Upper lobe of left lung (tissue), 6 donors: ENCODE results near the gene DPP10. TPM values are rescaled to one million over a fixed set of nuclear protein-coding genes. Genes with fewer than 3 reads are reported as not detected.

Experiments
- ATAC-seq, 2 donors: fragments of 200-7000 bp; cut with Tn5 transposase; one replicate each; pipeline ENCODE4 v1.9.1; 2022; ENCODE audit warnings: mild to moderate bottlenecking in 2 of 2, moderate library complexity in 2 of 2; ENCODE audit not compliant: low FRiP score in 2 of 2
- DNase-seq, 2 donors: peaks; one replicate each; pipeline ENCODE4 v3.0.0-alpha.2; 2019 to 2020
- H3K27ac ChIP-seq, 4 donors: fragments of 200-600 bp; sonication (generic); one replicate each; pipeline ENCODE4 v1.5.1; 2016 to 2019
- H3K27me3 ChIP-seq, 4 donors: fragments of 200-600 bp; sonication (generic); one replicate each; pipeline ENCODE4 v1.5.1; 2017 to 2019
- H3K36me3 ChIP-seq, 4 donors: fragments of 200-600 bp; sonication (generic); one replicate each; pipeline ENCODE4 v1.5.1; 2016 to 2019
- H3K4me1 ChIP-seq, 4 donors: fragments of 200-600 bp; sonication (generic); one replicate each; pipeline ENCODE4 v1.5.1; 2018 to 2019
- H3K4me3 ChIP-seq, 4 donors: fragments of 200-600 bp; sonication (generic); one replicate each; pipeline ENCODE4 v1.5.1; 2017 to 2019; ENCODE audit warnings: mild to moderate bottlenecking in 2 of 4, moderate library complexity in 1 of 4
- H3K9me3 ChIP-seq, 4 donors: fragments of 200-600 bp; sonication (generic); one replicate each; pipeline ENCODE4 v1.5.1; 2018 to 2019
- EP300 ChIP-seq, 4 donors: sonication (generic); formaldehyde crosslinking; IDR thresholded peaks; one replicate each; pipeline ENCODE4 v1.5.1; 2017; ENCODE audit warnings: antibody characterized with exemption in 4 of 4, control low read depth in 2 of 4
- POLR2A ChIP-seq, 4 donors: fragments of 450-650 bp; IDR thresholded peaks; one replicate each; pipeline ENCODE4 v1.5.1; 2016 to 2017; ENCODE audit warnings: antibody characterized with exemption in 4 of 4, mild to moderate bottlenecking in 2 of 4
- POLR2AphosphoS5 ChIP-seq, 2 donors: sonication (generic); formaldehyde crosslinking; IDR thresholded peaks; one replicate each; pipeline ENCODE4 v1.5.1; 2017; ENCODE audit warnings: antibody characterized with exemption in 2 of 2
- WGBS, 2 donors: methylation state at CpG; one replicate each; pipeline ENCODE4 v1.1.5; 2017 to 2018; 5-methylcytosine and 5-hydroxymethylcytosine counted together
- total RNA-seq, 6 donors: library from RNA; depleted of rRNA in 4 of 6; stranded (reverse); fragments of >200 nt in 4 of 6; gene quantifications; one replicate each; pipeline versions ENCODE4 v1.1.0 to v1.2.1, GENCODE V29; 2016 to 2021
- TF ChIP-seq, protein P1 (sequence below), 6 experiments: fragments of 450-650 bp in 4 of 6; fragments of 200-600 bp in 2 of 6; sonication (generic) in 2 of 6; IDR thresholded peaks; one replicate each; pipeline ENCODE4 v1.5.1; 2016 to 2019; ENCODE audit warnings: antibody characterized with exemption in 6 of 6
- donor health status: DM: no; HTN: no; CAD: no; lungs with moderate emphysema.
- donor health status: DM: no; HTN: yes; CAD: no; lungs with severe emphysema.

The DPP10 gene
- total RNA-seq, 6 donors from 2014 or later, result 0.46 to 1.7 (median 0.77) TPM; not detected in 2

DNA sequence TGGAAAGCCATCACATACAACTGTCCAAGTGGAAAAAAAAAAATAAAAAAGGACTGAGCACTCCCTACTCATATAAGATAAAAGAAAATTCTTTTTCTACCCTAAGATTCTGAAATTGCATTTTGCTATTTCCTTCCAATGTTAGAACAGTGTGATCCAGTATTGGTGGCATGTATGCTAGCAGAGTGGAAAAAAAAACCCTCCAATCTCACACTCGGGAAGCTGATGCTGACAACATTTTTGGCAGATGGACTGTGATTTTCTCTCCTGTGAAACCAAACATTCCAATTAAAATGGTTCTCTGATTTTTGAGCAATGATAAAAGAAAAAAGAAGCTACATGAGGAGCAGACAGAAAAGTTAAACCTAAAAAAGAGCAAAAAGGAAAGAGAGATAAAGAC lies 419.8 kb downstream of the DPP10 start:
- no peak overlapping the region for H3K4me3 ChIP-seq
- WGBS, 2 donors, result 69 to 76% methylated on average over 1 of the region's 1 CpG
- H3K27ac ChIP-seq, result no peak overlapping the region
- H3K36me3 ChIP-seq, result no peaks in the 10 kb centered on the region
- H3K4me1 ChIP-seq, result no peaks in the 10 kb centered on the region
- no peaks in the 10 kb centered on the region for H3K27me3 ChIP-seq
- H3K9me3 ChIP-seq, result no peaks in the 10 kb centered on the region
- ATAC-seq (no peak), DNase-seq (no peak)
- TF ChIP-seq EP300 (IDR thresholded peaks at IDR 0.05) (no peak), POLR2AphosphoS5 (IDR thresholded peaks at IDR 0.05) (no peak), POLR2A (IDR thresholded peaks at IDR 0.05) (no peak)
- TF ChIP-seq, protein P1, sequence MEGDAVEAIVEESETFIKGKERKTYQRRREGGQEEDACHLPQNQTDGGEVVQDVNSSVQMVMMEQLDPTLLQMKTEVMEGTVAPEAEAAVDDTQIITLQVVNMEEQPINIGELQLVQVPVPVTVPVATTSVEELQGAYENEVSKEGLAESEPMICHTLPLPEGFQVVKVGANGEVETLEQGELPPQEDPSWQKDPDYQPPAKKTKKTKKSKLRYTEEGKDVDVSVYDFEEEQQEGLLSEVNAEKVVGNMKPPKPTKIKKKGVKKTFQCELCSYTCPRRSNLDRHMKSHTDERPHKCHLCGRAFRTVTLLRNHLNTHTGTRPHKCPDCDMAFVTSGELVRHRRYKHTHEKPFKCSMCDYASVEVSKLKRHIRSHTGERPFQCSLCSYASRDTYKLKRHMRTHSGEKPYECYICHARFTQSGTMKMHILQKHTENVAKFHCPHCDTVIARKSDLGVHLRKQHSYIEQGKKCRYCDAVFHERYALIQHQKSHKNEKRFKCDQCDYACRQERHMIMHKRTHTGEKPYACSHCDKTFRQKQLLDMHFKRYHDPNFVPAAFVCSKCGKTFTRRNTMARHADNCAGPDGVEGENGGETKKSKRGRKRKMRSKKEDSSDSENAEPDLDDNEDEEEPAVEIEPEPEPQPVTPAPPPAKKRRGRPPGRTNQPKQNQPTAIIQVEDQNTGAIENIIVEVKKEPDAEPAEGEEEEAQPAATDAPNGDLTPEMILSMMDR (IDR thresholded peaks at IDR 0.05), result no peak

DNA sequence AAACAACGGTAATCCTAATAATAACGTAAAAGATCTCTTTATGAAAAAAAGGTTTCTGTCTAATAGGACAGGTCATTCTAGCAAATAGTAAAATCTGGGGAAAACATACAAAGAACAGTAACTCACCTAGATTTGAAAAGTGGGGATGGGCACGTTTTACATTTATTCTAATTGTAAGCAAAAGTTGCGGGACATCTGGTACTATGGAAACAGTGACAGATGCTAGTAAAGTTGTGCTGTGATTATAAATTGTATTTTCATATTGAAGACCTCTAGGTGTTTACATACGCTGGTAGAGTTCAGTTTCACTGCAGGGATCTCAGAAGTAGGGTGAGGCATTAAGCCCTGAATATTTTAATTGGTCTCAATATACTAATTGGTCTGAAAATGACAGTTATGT lies 422.5 kb downstream of the DPP10 start:
- Histone ChIP-seq H3K27me3 (no peaks in the 10 kb centered on the region), H3K9me3 (no peaks in the 10 kb centered on the region), H3K36me3 (no peaks in the 10 kb centered on the region), H3K4me1 (no peaks in the 10 kb centered on the region), H3K27ac (no peak overlapping the region), H3K4me3 (no peak overlapping the region)
- 81 to 85% methylated on average over 5 of the region's 5 CpGs for WGBS, 2 donors
- TF ChIP-seq, protein P1 (IDR thresholded peaks at IDR 0.05), result no peak
- no peak for TF ChIP-seq EP300 (IDR thresholded peaks at IDR 0.05)
- TF ChIP-seq POLR2AphosphoS5 (IDR thresholded peaks at IDR 0.05), result no peak
- TF ChIP-seq POLR2A (IDR thresholded peaks at IDR 0.05), result no peak
- ATAC-seq (no peak), DNase-seq (no peak)

DNA sequence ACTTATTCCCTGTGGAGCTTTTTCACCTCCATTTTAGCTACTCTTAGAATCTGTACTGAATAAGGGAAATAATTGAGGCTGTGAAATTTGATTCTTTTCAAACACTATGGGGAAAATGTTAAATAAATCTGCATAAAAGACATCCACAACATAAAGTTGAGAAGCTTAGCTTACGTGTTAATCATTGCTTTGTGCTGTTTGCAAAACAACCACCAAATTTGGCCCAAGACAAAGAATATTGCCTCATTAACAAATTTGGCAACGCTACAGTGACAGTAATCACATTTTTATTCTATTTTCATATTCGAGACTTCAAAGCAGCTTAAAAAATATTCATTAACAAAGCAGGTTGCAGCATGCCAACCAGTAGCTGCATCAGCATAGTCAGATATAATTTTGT lies 437.6 kb downstream of the DPP10 start:
- Histone ChIP-seq H3K4me1 (no peaks in the 10 kb centered on the region), H3K27ac (no peak overlapping the region), H3K4me3 (no peak overlapping the region), H3K36me3 (no peaks in the 10 kb centered on the region), H3K27me3 (no peaks in the 10 kb centered on the region), H3K9me3 (no peaks in the 10 kb centered on the region)
- DNase-seq (no peak), ATAC-seq (no peak)
- no peak for TF ChIP-seq POLR2AphosphoS5 (IDR thresholded peaks at IDR 0.05)
- TF ChIP-seq, protein P1 (IDR thresholded peaks at IDR 0.05), result no peak
- TF ChIP-seq EP300 (IDR thresholded peaks at IDR 0.05), result no peak
- no peak for TF ChIP-seq POLR2A (IDR thresholded peaks at IDR 0.05)
- WGBS, 2 donors, result 58 to 69% methylated on average over 3 of the region's 3 CpGs

DNA sequence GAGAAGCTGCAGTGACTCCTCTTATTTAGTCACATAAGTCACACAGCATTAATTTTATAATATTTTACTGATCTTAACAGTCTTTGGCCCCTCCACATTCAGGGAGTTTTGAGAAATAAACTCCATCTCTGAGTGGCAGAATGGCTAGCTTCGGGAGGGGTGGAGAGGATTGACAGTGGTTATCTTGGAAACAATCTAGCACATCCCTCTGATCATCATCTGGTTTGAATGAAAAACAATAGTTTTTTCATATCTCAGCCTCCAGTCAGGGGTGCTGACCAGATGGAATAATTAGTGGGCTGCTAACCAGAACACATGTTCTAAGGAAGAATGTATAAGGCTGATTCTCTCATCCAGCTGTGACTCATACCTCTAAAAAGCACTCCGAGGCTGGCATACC lies 477.5 kb downstream of the DPP10 start:
- H3K9me3 ChIP-seq, result no peaks in the 10 kb centered on the region
- H3K27ac ChIP-seq, result no peak overlapping the region
- no peaks in the 10 kb centered on the region for H3K4me1 ChIP-seq
- ATAC-seq, result no peak
- TF ChIP-seq POLR2AphosphoS5 (IDR thresholded peaks at IDR 0.05) (no peak), POLR2A (IDR thresholded peaks at IDR 0.05) (no peak), EP300 (IDR thresholded peaks at IDR 0.05) (no peak)
- TF ChIP-seq, protein P1 (IDR thresholded peaks at IDR 0.05), result no peak
- H3K4me3 ChIP-seq, result no peak overlapping the region
- no peaks in the 10 kb centered on the region for H3K27me3 ChIP-seq
- 64 to 69% methylated on average over 2 of the region's 2 CpGs for WGBS, 2 donors
- no peaks in the 10 kb centered on the region for H3K36me3 ChIP-seq
- DNase-seq, result no peak

DNA sequence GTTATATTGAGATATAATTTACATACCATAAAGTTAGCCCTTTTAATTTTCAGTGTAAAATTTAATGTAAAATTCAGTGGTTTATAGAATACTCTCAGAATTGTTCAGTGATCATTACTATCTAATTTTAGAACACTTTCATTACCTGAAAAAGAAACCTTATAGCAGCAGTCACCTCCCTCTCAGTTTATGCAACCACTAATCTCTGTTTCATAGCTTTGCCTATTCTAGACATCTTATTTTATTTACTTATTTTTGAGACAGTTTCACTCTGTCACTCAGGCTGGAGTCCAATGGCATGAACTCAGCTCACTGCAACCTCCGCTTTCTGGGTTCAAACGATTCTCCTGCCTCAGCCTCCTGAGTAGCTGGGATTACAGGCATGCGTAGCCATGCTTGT lies 479.6 kb downstream of the DPP10 start:
- Histone ChIP-seq H3K4me3 (no peak overlapping the region), H3K9me3 (no peaks in the 10 kb centered on the region), H3K27me3 (no peaks in the 10 kb centered on the region), H3K27ac (no peak overlapping the region), H3K36me3 (no peaks in the 10 kb centered on the region), H3K4me1 (no peaks in the 10 kb centered on the region)
- 92 to 100% methylated on average over 3 of the region's 3 CpGs for WGBS, 2 donors
- ATAC-seq, result no peak
- TF ChIP-seq POLR2AphosphoS5 (IDR thresholded peaks at IDR 0.05) (no peak), POLR2A (IDR thresholded peaks at IDR 0.05) (no peak), EP300 (IDR thresholded peaks at IDR 0.05) (no peak)
- TF ChIP-seq, protein P1 (IDR thresholded peaks at IDR 0.05), result no peak
- DNase-seq, result no peak
